Vagina (tissue), 2 donors: ENCODE measurements around the gene CTBP2. TPM values are rescaled to one million over a fixed set of nuclear protein-coding genes. Genes with fewer than 3 reads are reported as not detected.

ENCODE experiments used
- DNase-seq, 2 donors: peaks; one replicate each; pipeline ENCODE4 v3.0.0-alpha.2; 2017; ENCODE audit errors: extremely low spot score in 2 of 2
- H3K27ac ChIP-seq: fragments of 200-600 bp; sonication (generic); one replicate; pipeline ENCODE4 v1.5.1; 2019
- H3K27me3 ChIP-seq: fragments of 200-600 bp; sonication (generic); one replicate; pipeline ENCODE4 v1.5.1; 2019
- H3K36me3 ChIP-seq, 2 donors: fragments of 200-600 bp; sonication (generic); one replicate each; pipeline ENCODE4 v1.5.1; 2017 to 2019
- H3K4me1 ChIP-seq: fragments of 200-600 bp; sonication (generic); one replicate; pipeline ENCODE4 v1.5.1; 2019
- H3K4me3 ChIP-seq, 2 donors: fragments of 200-600 bp; sonication (generic); 1 replicate in 1 of 2; 2 replicates in 1 of 2; pipeline ENCODE4 v1.5.1; 2016 to 2019
- H3K9me3 ChIP-seq: fragments of 200-600 bp; sonication (generic); one replicate; pipeline ENCODE4 v1.5.1; 2019
- CTCF ChIP-seq, 3 experiments: fragments of 450-650 bp in 2 of 3; fragments of 200-600 bp in 1 of 3; sonication (generic) in 1 of 3; IDR thresholded peaks; one replicate each; pipeline ENCODE4 v1.5.1; 2017 to 2019; ENCODE audit warnings: antibody characterized with exemption in 3 of 3, mild to moderate bottlenecking in 2 of 3, moderate library complexity in 2 of 3
- POLR2A ChIP-seq, 2 donors: fragments of 450-650 bp; IDR thresholded peaks; one replicate each; pipeline ENCODE4 v1.6.1; 2017; ENCODE audit warnings: antibody characterized with exemption in 2 of 2, mild to moderate bottlenecking in 2 of 2, moderate library complexity in 2 of 2
- POLR2AphosphoS5 ChIP-seq, 2 donors: sonication (generic); formaldehyde crosslinking; IDR thresholded peaks; one replicate each; pipeline ENCODE4 v1.9.0; 2017; ENCODE audit warnings: antibody characterized with exemption in 2 of 2, mild to moderate bottlenecking in 2 of 2, low read depth in 1 of 2; ENCODE audit not compliant: insufficient read depth in 1 of 2
- intact Hi-C: fragments of 100-400 bp; cut with DNase I; formaldehyde crosslinking; loops from one replicate; pipeline ENCODE4 v1.15.1; 2023
- total RNA-seq: library from RNA; depleted of rRNA; stranded (reverse); fragments of >200 nt; gene quantifications from one replicate; pipeline ENCODE4 v1.2.3, GENCODE V29; 2016

Gene CTBP2
- total RNA-seq, 1 donor from 2014 or later, result 74.4 TPM

- H3K36me3 ChIP-seq, result peaks cover 0 to 50% of the 10 kb centered on the region in 2 donors
- H3K27me3 ChIP-seq, result no peaks in the 10 kb centered on the region
- TF ChIP-seq POLR2A (IDR thresholded peaks at IDR 0.05) (no peak), POLR2AphosphoS5 (IDR thresholded peaks at IDR 0.05; ENCODE audit: insufficient read depth in 1 of 2, low read depth in 1 of 2) (no peak), CTCF (IDR thresholded peaks at IDR 0.05) (no peak)
- H3K27ac ChIP-seq, result no peak overlapping the region
- no peak for DNase-seq
- intact Hi-C loops, result no loop called here
- H3K4me3 ChIP-seq, result no peak overlapping the region
- peaks cover 21% of the 10 kb centered on the region for H3K4me1 ChIP-seq
- H3K9me3 ChIP-seq, result no peaks in the 10 kb centered on the region
Measured at GRCh38 chr10:124971276-124971675, 189.1 kb downstream of the CTBP2 start.

- Histone ChIP-seq H3K36me3 (peaks cover 0 to 39% of the 10 kb centered on the region in 2 donors), H3K9me3 (no peaks in the 10 kb centered on the region), H3K27ac (no peak overlapping the region), H3K4me3 (no peak overlapping the region), H3K27me3 (no peaks in the 10 kb centered on the region), H3K4me1 (peaks cover 22% of the 10 kb centered on the region)
- no peak for TF ChIP-seq POLR2AphosphoS5 (IDR thresholded peaks at IDR 0.05; ENCODE audit: insufficient read depth in 1 of 2, low read depth in 1 of 2)
- TF ChIP-seq CTCF (IDR thresholded peaks at IDR 0.05), result no peak
- TF ChIP-seq POLR2A (IDR thresholded peaks at IDR 0.05), result no peak
- intact Hi-C loops, result no loop called here
- DNase-seq, result no peak
Measured at GRCh38 chr10:124967255-124967654, 193.1 kb downstream of the CTBP2 start.

- Histone ChIP-seq H3K27ac (no peak overlapping the region), H3K36me3 (peaks cover 0 to 39% of the 10 kb centered on the region in 2 donors), H3K4me3 (no peak overlapping the region), H3K27me3 (no peaks in the 10 kb centered on the region), H3K4me1 (peaks cover 25% of the 10 kb centered on the region), H3K9me3 (no peaks in the 10 kb centered on the region)
- intact Hi-C loops, result no loop called here
- no peak for TF ChIP-seq POLR2AphosphoS5 (IDR thresholded peaks at IDR 0.05; ENCODE audit: insufficient read depth in 1 of 2, low read depth in 1 of 2)
- no peak for TF ChIP-seq POLR2A (IDR thresholded peaks at IDR 0.05)
- no peak for TF ChIP-seq CTCF (IDR thresholded peaks at IDR 0.05)
- DNase-seq, result no peak
Measured at GRCh38 chr10:124966008-124966407, 194.4 kb downstream of the CTBP2 start.

GRCh38 chr10:124963866-124964720 is 196.3 kb downstream of the CTBP2 start:
- H3K36me3 ChIP-seq, result peaks cover 0 to 31% of the 10 kb centered on the region in 2 donors
- no peak for TF ChIP-seq POLR2AphosphoS5 (IDR thresholded peaks at IDR 0.05; ENCODE audit: insufficient read depth in 1 of 2, low read depth in 1 of 2)
- TF ChIP-seq POLR2A (IDR thresholded peaks at IDR 0.05), result no peak
- no peak for TF ChIP-seq CTCF (IDR thresholded peaks at IDR 0.05)
- intact Hi-C loops, result no loop called here

GRCh38 chr10:124962421-124962820 is 197.9 kb downstream of the CTBP2 start:
- Histone ChIP-seq H3K27me3 (no peaks in the 10 kb centered on the region), H3K4me3 (no peak overlapping the region), H3K9me3 (no peaks in the 10 kb centered on the region), H3K27ac (no peak overlapping the region), H3K4me1 (peaks cover 19% of the 10 kb centered on the region), H3K36me3 (peaks cover 0 to 15% of the 10 kb centered on the region in 2 donors)
- TF ChIP-seq POLR2A (IDR thresholded peaks at IDR 0.05) (no peak), POLR2AphosphoS5 (IDR thresholded peaks at IDR 0.05; ENCODE audit: insufficient read depth in 1 of 2, low read depth in 1 of 2) (no peak), CTCF (IDR thresholded peaks at IDR 0.05) (no peak)
- no peak for DNase-seq
- intact Hi-C loops, result no loop called here

More at GRCh38 chr10:124963866-124964720, 196.3 kb downstream of the CTBP2 start:
- H3K9me3 ChIP-seq, result no peaks in the 10 kb centered on the region
- H3K27ac ChIP-seq, result no peak overlapping the region
- DNase-seq, result no peak
- H3K27me3 ChIP-seq, result no peaks in the 10 kb centered on the region
- H3K4me3 ChIP-seq, result no peak overlapping the region
- peaks cover 16% of the 10 kb centered on the region for H3K4me1 ChIP-seq
